ENCODE results near the gene DBX1.

- TF ChIP-seq CTCF (IDR thresholded peaks at IDR 0.05 in 8 of 11, conservative IDR thresholded peaks at IDR 0.05 in 3 of 11), result no peak
- no peak for TF ChIP-seq POLR2AphosphoS5 (IDR thresholded peaks at IDR 0.05)
- no peak for TF ChIP-seq POLR2A (IDR thresholded peaks at IDR 0.05)
Measured at GRCh38 chr11:20113149-20113438, 47.2 kb downstream of the DBX1 start.

Data from spleen (tissue), 7 donors.